Peyer's patch (tissue), 4 donors: ENCODE results near the gene HOXA3. TPM values are rescaled to one million over a fixed set of nuclear protein-coding genes. Genes with fewer than 3 reads are reported as not detected.

Experiments
- DNase-seq, 3 donors: peaks; one replicate each; pipeline ENCODE4 v3.0.0-alpha.2; 2017 to 2019
- H3K27ac ChIP-seq, 4 donors: fragments of 200-600 bp; sonication (generic); one replicate each; pipeline ENCODE4 v1.5.1; 2016 to 2019
- H3K27me3 ChIP-seq, 2 donors: fragments of 200-600 bp; sonication (generic); one replicate each; pipeline ENCODE4 v1.5.1; 2019
- H3K36me3 ChIP-seq, 3 donors: fragments of 200-600 bp; sonication (generic); one replicate each; pipeline ENCODE4 v1.5.1; 2016 to 2019
- H3K4me1 ChIP-seq, 4 donors: fragments of 200-600 bp; sonication (generic); one replicate each; pipeline ENCODE4 v1.5.1; 2016 to 2019
- H3K4me3 ChIP-seq, 4 donors: fragments of 200-600 bp; sonication (generic); 1 replicate in 3 of 4; 2 replicates in 1 of 4; pipeline ENCODE4 v1.5.1; 2016 to 2019; ENCODE audit warnings: mild to moderate bottlenecking in 1 of 4
- H3K9me3 ChIP-seq, 4 donors: fragments of 200-600 bp; sonication (generic); one replicate each; pipeline ENCODE4 v1.5.1; 2016 to 2019; ENCODE audit warnings: mild to moderate bottlenecking in 1 of 4
- CTCF ChIP-seq, 6 experiments: fragments of 450-650 bp in 4 of 6; fragments of 200-600 bp in 2 of 6; sonication (generic) in 1 of 6; IDR thresholded peaks; one replicate each; pipeline ENCODE4 v1.5.1; 2017 to 2019; ENCODE audit warnings: antibody characterized with exemption in 6 of 6, mild to moderate bottlenecking in 3 of 6, moderate library complexity in 1 of 6
- POLR2A ChIP-seq, 2 donors: fragments of 450-650 bp; IDR thresholded peaks; one replicate each; pipeline ENCODE4 v1.5.1; 2017; ENCODE audit warnings: antibody characterized with exemption in 2 of 2, mild to moderate bottlenecking in 2 of 2, moderate library complexity in 2 of 2
- total RNA-seq, 4 donors: library from RNA; depleted of rRNA; stranded (reverse); fragments of >200 nt; gene quantifications; one replicate each; pipeline ENCODE4 v1.1.0, GENCODE V29; 2016

HOXA3 gene
- total RNA-seq, 4 donors from 2014 or later: 6.7 to 21.2 (median 13.9) TPM

GRCh38 chr7:27098578-27099451 is 53.6 kb downstream of the HOXA3 start:
- peak in 1 of 2 donors; percentile 48 for TF ChIP-seq POLR2A (IDR thresholded peaks at IDR 0.05)
- no peak for TF ChIP-seq CTCF (IDR thresholded peaks at IDR 0.05)
- Histone ChIP-seq H3K4me3 (peak overlapping the region; percentile 9 to 82 (median 46)), H3K9me3 (no peaks in the 10 kb centered on the region), H3K27ac (peak overlapping the region; percentile 47 to 93 (median 78)), H3K4me1 (peaks cover 0 to 30% (median 5%) of the 10 kb centered on the region in 4 donors), H3K36me3 (no peaks in the 10 kb centered on the region), H3K27me3 (no peaks in the 10 kb centered on the region)
- peak in 2 of 3 donors; percentile 73 to 74 for DNase-seq

GRCh38 chr7:27097686-27098577 is 54.5 kb downstream of the HOXA3 start:
- Histone ChIP-seq H3K27me3 (no peaks in the 10 kb centered on the region), H3K4me1 (peaks cover 0 to 30% (median 5%) of the 10 kb centered on the region in 4 donors), H3K9me3 (no peaks in the 10 kb centered on the region), H3K27ac (peak overlapping the region; percentile 47 to 93 (median 78)), H3K4me3 (peak overlapping the region; percentile 9 to 82 (median 46)), H3K36me3 (no peaks in the 10 kb centered on the region)
- peak in 1 of 3 donors; percentile 61 for DNase-seq
- TF ChIP-seq CTCF (IDR thresholded peaks at IDR 0.05) (no peak), POLR2A (IDR thresholded peaks at IDR 0.05) (no peak)

GRCh38 chr7:27096768-27097514 is 55.4 kb downstream of the HOXA3 start:
- no peaks in the 10 kb centered on the region for H3K36me3 ChIP-seq
- H3K27ac ChIP-seq: peak overlapping the region; percentile 74 to 93 (median 82)
- peak in 1 of 3 donors; percentile 69 for DNase-seq
- H3K4me3 ChIP-seq: peak overlapping the region; percentile 75 to 87 (median 84)
- H3K9me3 ChIP-seq: no peaks in the 10 kb centered on the region
- H3K27me3 ChIP-seq: no peaks in the 10 kb centered on the region
- H3K4me1 ChIP-seq: peaks cover 0 to 24% (median 5%) of the 10 kb centered on the region in 4 donors
- TF ChIP-seq CTCF (IDR thresholded peaks at IDR 0.05) (no peak), POLR2A (IDR thresholded peaks at IDR 0.05) (peak in 1 of 2 donors; percentile 25)

- Histone ChIP-seq H3K4me3 (peak within 1 kb of the TSS; percentile 75 to 87 (median 84)), H3K4me1 (peaks cover 0 to 23% (median 5%) of the 10 kb centered on the region in 4 donors), H3K36me3 (no peaks in the 10 kb centered on the region), H3K27me3 (no peaks in the 10 kb centered on the region), H3K27ac (peak within 1 kb of the TSS; percentile 74 to 93 (median 82)), H3K9me3 (no peaks in the 10 kb centered on the region)
- TF ChIP-seq POLR2A (IDR thresholded peaks at IDR 0.05) (peak; percentile 70 to 90), CTCF (IDR thresholded peaks at IDR 0.05) (no peak)
- peak; percentile 81 to 93 (median 92) for DNase-seq
These were observed 56.3 kb downstream of the HOXA3 start, which contains the start of gene HOXA1 for GRCh38 chr7:27095897-27096767. Gene HOXA1, minus strand, starts transcription at chr7:27096000. Its CDS starts 88 bp downstream, at chr7:27095912.
